GM12878 (cell line): ENCODE results near the gene FHL3. TPM values are rescaled to one million over a fixed set of nuclear protein-coding genes. Genes with fewer than 3 reads are reported as not detected.

Source experiments
- ATF7 ChIP-seq: fragments of 450-650 bp; IDR thresholded peaks from 2 replicates; pipeline ENCODE4 v1.6.1; 2016; ENCODE audit warnings: low read depth, mild to moderate bottlenecking
- BCL3 ChIP-seq: IDR thresholded peaks from 2 replicates; pipeline ENCODE4 v1.6.1; 2011; ENCODE audit warnings: borderline replicate concordance, low read depth, mild to moderate bottlenecking, moderate library complexity, low read length; ENCODE audit not compliant: insufficient read depth, poor library complexity, severe bottlenecking
- BHLHE40 ChIP-seq, 2 experiments: fragments of 450-650 bp in 1 of 2; IDR thresholded peaks; 2 replicates each; pipeline ENCODE4 v1.6.1; 2011 to 2017; ENCODE audit warnings: low read depth in 2 of 2, borderline replicate concordance in 1 of 2, improper control_type of control experiment in 1 of 2, low read length in 1 of 2, mild to moderate bottlenecking in 1 of 2
- DPF2 ChIP-seq: fragments of 450-650 bp; IDR thresholded peaks from 2 replicates; pipeline ENCODE4 v1.6.1; 2017; ENCODE audit warnings: mild to moderate bottlenecking
- IKZF2 ChIP-seq, 2 experiments: fragments of 450-650 bp; IDR thresholded peaks; 2 replicates each; pipeline ENCODE4 v1.6.1; 2017; ENCODE audit warnings: mild to moderate bottlenecking in 2 of 2, moderate library complexity in 2 of 2
- JUNB ChIP-seq: IDR thresholded peaks from 2 replicates; pipeline ENCODE4 v1.6.1; 2016; ENCODE audit warnings: antibody characterized with exemption, mild to moderate bottlenecking
- MTA3 ChIP-seq: IDR thresholded peaks from 2 replicates; pipeline ENCODE4 v1.6.1; 2012; ENCODE audit warnings: low read length, inconsistent platforms, borderline replicate concordance
- NKRF ChIP-seq: fragments of 450-650 bp; conservative IDR thresholded peaks from 2 replicates; pipeline ENCODE4 v1.6.1; 2017; ENCODE audit warnings: mild to moderate bottlenecking, moderate library complexity
- PAX8 ChIP-seq: fragments of 450-650 bp; IDR thresholded peaks from 2 replicates; pipeline ENCODE4 v1.6.1; 2017; ENCODE audit warnings: mild to moderate bottlenecking, moderate library complexity
- POU2F2 ChIP-seq: IDR thresholded peaks from 3 replicates; pipeline ENCODE4 v1.6.1; 2011; ENCODE audit warnings: low read depth, mild to moderate bottlenecking, low read length, borderline replicate concordance
- RAD21 ChIP-seq: IDR thresholded peaks from 2 replicates; pipeline ENCODE4 v1.6.1; 2011; ENCODE audit warnings: mild to moderate bottlenecking, low read depth, low read length, moderate library complexity; ENCODE audit not compliant: insufficient read depth
- RAD51 ChIP-seq: fragments of 450-650 bp; IDR thresholded peaks from 2 replicates; pipeline ENCODE4 v1.6.1; 2016; ENCODE audit warnings: moderate library complexity, mild to moderate bottlenecking, inconsistent platforms
- RELB ChIP-seq: fragments of 450-650 bp; IDR thresholded peaks from 2 replicates; pipeline ENCODE4 v1.6.1; 2017; ENCODE audit warnings: low read depth, mild to moderate bottlenecking, moderate library complexity
- SKIL ChIP-seq: fragments of 450-650 bp; IDR thresholded peaks from 2 replicates; pipeline ENCODE4 v1.6.1; 2017; ENCODE audit warnings: mild to moderate bottlenecking, low read depth, inconsistent platforms; ENCODE audit not compliant: poor library complexity, severe bottlenecking
- SMARCA5 ChIP-seq: fragments of 450-650 bp; IDR thresholded peaks from 2 replicates; pipeline ENCODE4 v1.6.1; 2017; ENCODE audit warnings: mild to moderate bottlenecking
- YY1 ChIP-seq: IDR thresholded peaks from 2 replicates; pipeline ENCODE4 v1.6.1; 2011; ENCODE audit warnings: low read depth, mild to moderate bottlenecking, low read length
- ZNF384 ChIP-seq: IDR thresholded peaks from 2 replicates; pipeline ENCODE4 v1.6.1; 2012; ENCODE audit warnings: low read depth, mild to moderate bottlenecking, low read length, improper control_type of control experiment, borderline replicate concordance
- ZNF687 ChIP-seq: fragments of 450-650 bp; IDR thresholded peaks from 2 replicates; pipeline ENCODE4 v1.6.1; 2017; ENCODE audit warnings: mild to moderate bottlenecking, moderate library complexity
- ZSCAN29 ChIP-seq: fragments of 450-650 bp; IDR thresholded peaks from 2 replicates; pipeline ENCODE4 v1.6.1; 2017; ENCODE audit warnings: mild to moderate bottlenecking, moderate library complexity
- polyA plus RNA-seq, 11 experiments: library from polyadenylated mRNA; depleted of rRNA in 4 of 11; unstranded in 6 of 11; stranded (reverse) in 5 of 11; fragments of >200 nt; fragmentation: Nextera tagmentation in 4 of 11; fragmentation: Illumina TruSeq in 1 of 11; extraction: Ambion mirVana in 4 of 11; extraction: Trizol in 1 of 11; gene quantifications; 1 replicate in 1 of 11; 2 replicates in 10 of 11; pipeline versions ENCODE4 v1.2.1 to v1.2.3, GENCODE V29; 2011 to 2016; ENCODE audit warnings: inconsistent platforms in 2 of 11, missing spikeins in 2 of 11, low read depth in 1 of 11
- total RNA-seq, 4 experiments: library from RNA; depleted of rRNA in 3 of 4; stranded (reverse); fragments of >200 nt in 3 of 4; fragmentation: Illumina TruSeq in 1 of 4; extraction: Trizol in 1 of 4; gene quantifications; 2 replicates each; pipeline versions ENCODE4 v1.2.1 to v1.2.3, GENCODE V29; 2013 to 2021

Gene FHL3
- total and polyA plus RNA-seq, 10 of the 15 experiments (the other 5 are each of a cell fraction or from before 2014, with no cell fraction given) = 0.26 to 13.9 (median 7.9) TPM

- 0 out of 2 replicates have a peak, but pooled peaks have one; percentile 4 for TF ChIP-seq ATF7
- no peak for TF ChIP-seq JUNB
- peak; percentile 49 to 59; a peak in 1 of 4 replicates for TF ChIP-seq IKZF2 (IDR thresholded peaks at IDR 0.05)
- TF ChIP-seq POU2F2 = peak; percentile 100
- no peak for TF ChIP-seq BCL3
- no peak for TF ChIP-seq YY1
- no peak for TF ChIP-seq RELB
- no peak for TF ChIP-seq MTA3
- no peak for TF ChIP-seq RAD21
- TF ChIP-seq RAD51 = no peak
- no peak for TF ChIP-seq ZNF384
- no peak for TF ChIP-seq NKRF
- no peak for TF ChIP-seq PAX8
- TF ChIP-seq ZSCAN29 = no peak
- peak in 1 of 2 experiments; percentile 62; a peak in 2 of 4 replicates for TF ChIP-seq BHLHE40 (IDR thresholded peaks at IDR 0.05; ENCODE audit: borderline replicate concordance in 1 of 2, low read depth in 2 of 2, low read length in 1 of 2)
- no peak for TF ChIP-seq ZNF687
- TF ChIP-seq DPF2 = no peak
- no peak for TF ChIP-seq SMARCA5
- TF ChIP-seq SKIL = peak; percentile 98
These were observed 47.6 kb upstream of the FHL3 start (continued) for GRCh38 chr1:38052750-38053415.
